ENCODE results near the gene G6PC3.
"Not testable (repeated sequence)": the region's sequence is repeated elsewhere in the genome, so short reads cannot be mapped to it uniquely, and the experiment has no call there.

G6PC3 gene

GRCh38 chr17:44070455-44071197 is at the start of gene G6PC3:
Gene G6PC3, plus strand, starts transcription at chr17:44070735. Its CDS starts 231 bp downstream, at chr17:44070966.
- ATAC-seq: peak; percentile 83
- H3K36me3 Mint-ChIP-seq: peaks cover 21% of the 10 kb centered on the region
- peak within 1 kb of the TSS; percentile 85 for H3K4me3 Mint-ChIP-seq
- H3K4me1 Mint-ChIP-seq: peaks cover 54% of the 10 kb centered on the region
- H3K9me3 Mint-ChIP-seq: no peaks in the 10 kb centered on the region
- H3K27ac Mint-ChIP-seq: peak within 1 kb of the TSS; percentile 92
- DNase-seq (ENCODE audit: low spot score in 2 of 2): peak; percentile 60 to 90

GRCh38 chr17:44021227-44021626 is 49.3 kb upstream of the G6PC3 start:
- H3K9me3 Mint-ChIP-seq; ATAC-seq; DNase-seq (ENCODE audit: low spot score in 2 of 2); H3K4me3 Mint-ChIP-seq; H3K4me1 Mint-ChIP-seq; H3K27ac Mint-ChIP-seq: not testable (repeated sequence)
- peaks cover 16% of the 10 kb centered on the region for H3K36me3 Mint-ChIP-seq

- Mint-ChIP-seq H3K9me3 (no peaks in the 10 kb centered on the region), H3K36me3 (peaks cover 22% of the 10 kb centered on the region), H3K4me3 (no peak overlapping the region), H3K27ac (no peak overlapping the region), H3K4me1 (no peaks in the 10 kb centered on the region)
- no peak for DNase-seq (ENCODE audit: low spot score in 2 of 2)
- ATAC-seq: no peak
These were observed 48.3 kb upstream of the G6PC3 start for GRCh38 chr17:44022246-44022645.

- no peak overlapping the region for H3K27ac Mint-ChIP-seq
- H3K9me3 Mint-ChIP-seq: no peaks in the 10 kb centered on the region
- H3K36me3 Mint-ChIP-seq: peaks cover 22% of the 10 kb centered on the region
- DNase-seq (ENCODE audit: low spot score in 2 of 2): no peak
- no peaks in the 10 kb centered on the region for H3K4me1 Mint-ChIP-seq
- no peak overlapping the region for H3K4me3 Mint-ChIP-seq
- ATAC-seq: peak; percentile 13
These were observed 46.8 kb upstream of the G6PC3 start for GRCh38 chr17:44023545-44024270.

- peaks cover 25% of the 10 kb centered on the region for H3K36me3 Mint-ChIP-seq
- DNase-seq (ENCODE audit: low spot score in 2 of 2) (no peak), ATAC-seq (peak; percentile 21)
- peaks cover 2% of the 10 kb centered on the region for H3K4me1 Mint-ChIP-seq
- no peak overlapping the region for H3K4me3 Mint-ChIP-seq
- H3K27ac Mint-ChIP-seq: no peak overlapping the region
- no peaks in the 10 kb centered on the region for H3K9me3 Mint-ChIP-seq
These were observed 46.3 kb upstream of the G6PC3 start for GRCh38 chr17:44024271-44024663.

GRCh38 chr17:44024853-44025252 is 45.7 kb upstream of the G6PC3 start:
- H3K36me3 Mint-ChIP-seq: peaks cover 31% of the 10 kb centered on the region
- no peak overlapping the region for H3K27ac Mint-ChIP-seq
- no peak overlapping the region for H3K4me3 Mint-ChIP-seq
- peaks cover 7% of the 10 kb centered on the region for H3K4me1 Mint-ChIP-seq
- DNase-seq (ENCODE audit: low spot score in 2 of 2) (no peak), ATAC-seq (no peak)
- H3K9me3 Mint-ChIP-seq: no peaks in the 10 kb centered on the region

GRCh38 chr17:44029736-44030135 is 40.8 kb upstream of the G6PC3 start:
- Mint-ChIP-seq H3K9me3 (no peaks in the 10 kb centered on the region), H3K4me3 (no peak overlapping the region), H3K36me3 (peaks cover 62% of the 10 kb centered on the region), H3K4me1 (peaks cover 15% of the 10 kb centered on the region), H3K27ac (peak overlapping the region; percentile 41)
- DNase-seq (ENCODE audit: low spot score in 2 of 2) (no peak), ATAC-seq (no peak)

GRCh38 chr17:44030482-44030881 is 40.1 kb upstream of the G6PC3 start:
- Mint-ChIP-seq H3K4me3 (no peak overlapping the region), H3K4me1 (peaks cover 15% of the 10 kb centered on the region), H3K36me3 (peaks cover 66% of the 10 kb centered on the region), H3K9me3 (no peaks in the 10 kb centered on the region), H3K27ac (peak overlapping the region; percentile 41)
- ATAC-seq: no peak
- DNase-seq (ENCODE audit: low spot score in 2 of 2): no peak

GRCh38 chr17:44033861-44034408 is 36.6 kb upstream of the G6PC3 start:
- no peak for DNase-seq (ENCODE audit: low spot score in 2 of 2)
- H3K4me3 Mint-ChIP-seq: no peak overlapping the region
- no peak for ATAC-seq
- peaks cover 94% of the 10 kb centered on the region for H3K36me3 Mint-ChIP-seq
- peak overlapping the region; percentile 36 for H3K27ac Mint-ChIP-seq
- no peaks in the 10 kb centered on the region for H3K9me3 Mint-ChIP-seq
- peaks cover 15% of the 10 kb centered on the region for H3K4me1 Mint-ChIP-seq

GRCh38 chr17:44034688-44035087 is 35.8 kb upstream of the G6PC3 start:
- H3K9me3 Mint-ChIP-seq; ATAC-seq; DNase-seq (ENCODE audit: low spot score in 2 of 2); H3K4me3 Mint-ChIP-seq; H3K4me1 Mint-ChIP-seq: not testable (repeated sequence)
- H3K36me3 Mint-ChIP-seq: peaks cover 94% of the 10 kb centered on the region
- peak overlapping the region; percentile 36 for H3K27ac Mint-ChIP-seq

GRCh38 chr17:44037471-44037870 is 33.1 kb upstream of the G6PC3 start:
- no peak for DNase-seq (ENCODE audit: low spot score in 2 of 2)
- no peaks in the 10 kb centered on the region for H3K9me3 Mint-ChIP-seq
- H3K4me1 Mint-ChIP-seq: peaks cover 17% of the 10 kb centered on the region
- no peak overlapping the region for H3K27ac Mint-ChIP-seq
- ATAC-seq: no peak
- no peak overlapping the region for H3K4me3 Mint-ChIP-seq
- H3K36me3 Mint-ChIP-seq: peaks cover 92% of the 10 kb centered on the region

GRCh38 chr17:44038604-44039011 is 31.9 kb upstream of the G6PC3 start:
- Mint-ChIP-seq H3K9me3 (no peaks in the 10 kb centered on the region), H3K36me3 (peaks cover 92% of the 10 kb centered on the region)
- DNase-seq (ENCODE audit: low spot score in 2 of 2): no peak

GRCh38 chr17:44039829-44040635 is 30.5 kb upstream of the G6PC3 start:
- peaks cover 21% of the 10 kb centered on the region for H3K4me1 Mint-ChIP-seq
- H3K27ac Mint-ChIP-seq: no peak overlapping the region
- no peak for ATAC-seq
- H3K36me3 Mint-ChIP-seq: peaks cover 94% of the 10 kb centered on the region
- no peaks in the 10 kb centered on the region for H3K9me3 Mint-ChIP-seq
- no peak for DNase-seq (ENCODE audit: low spot score in 2 of 2)
- H3K4me3 Mint-ChIP-seq: no peak overlapping the region

More at GRCh38 chr17:44038604-44039011, 31.9 kb upstream of the G6PC3 start:
- Mint-ChIP-seq H3K4me1 (peaks cover 26% of the 10 kb centered on the region), H3K4me3 (no peak overlapping the region), H3K27ac (no peak overlapping the region)
- ATAC-seq: no peak

GRCh38 chr17:44043272-44043696 is 27.3 kb upstream of the G6PC3 start:
- no peaks in the 10 kb centered on the region for H3K9me3 Mint-ChIP-seq
- ATAC-seq (no peak), DNase-seq (ENCODE audit: low spot score in 2 of 2) (no peak)
- H3K4me3 Mint-ChIP-seq: no peak overlapping the region
- peaks cover 21% of the 10 kb centered on the region for H3K4me1 Mint-ChIP-seq
- peak overlapping the region; percentile 10 for H3K27ac Mint-ChIP-seq
- H3K36me3 Mint-ChIP-seq: peaks cover 94% of the 10 kb centered on the region

- ATAC-seq (no peak), DNase-seq (ENCODE audit: low spot score in 2 of 2) (no peak)
- H3K27ac Mint-ChIP-seq: no peak overlapping the region
- no peaks in the 10 kb centered on the region for H3K9me3 Mint-ChIP-seq
- peaks cover 94% of the 10 kb centered on the region for H3K36me3 Mint-ChIP-seq
- H3K4me3 Mint-ChIP-seq: no peak overlapping the region
- H3K4me1 Mint-ChIP-seq: peaks cover 21% of the 10 kb centered on the region
These were observed 26.5 kb upstream of the G6PC3 start for GRCh38 chr17:44044071-44044470.

Measured in stimulated activated effector memory CD8-positive, alpha-beta T cell treated with anti-CD3 and anti-CD28 coated beads, Interleukin-12 subunit alpha, Interleukin-12 subunit beta, amount 100 ng/mL, for 72 hours (primary cell).